DND-41 (cell line): Measurements from ENCODE around the gene HIC1.

Source experiments
- EZH2 ChIP-seq: IDR thresholded peaks from 3 replicates; pipeline ENCODE4 v1.6.1; 2012; ENCODE audit warnings: borderline replicate concordance, low read depth, mild to moderate bottlenecking, moderate library complexity, low read length, inconsistent platforms; ENCODE audit not compliant: severe bottlenecking
- TF ChIP-seq, protein P1 (sequence below): IDR thresholded peaks from 2 replicates; pipeline ENCODE4 v1.5.1; 2012; ENCODE audit warnings: borderline replicate concordance, low read length, moderate library complexity, mild to moderate bottlenecking; ENCODE audit not compliant: poor library complexity, severe bottlenecking; ENCODE audit errors: extremely low read depth

DNA sequence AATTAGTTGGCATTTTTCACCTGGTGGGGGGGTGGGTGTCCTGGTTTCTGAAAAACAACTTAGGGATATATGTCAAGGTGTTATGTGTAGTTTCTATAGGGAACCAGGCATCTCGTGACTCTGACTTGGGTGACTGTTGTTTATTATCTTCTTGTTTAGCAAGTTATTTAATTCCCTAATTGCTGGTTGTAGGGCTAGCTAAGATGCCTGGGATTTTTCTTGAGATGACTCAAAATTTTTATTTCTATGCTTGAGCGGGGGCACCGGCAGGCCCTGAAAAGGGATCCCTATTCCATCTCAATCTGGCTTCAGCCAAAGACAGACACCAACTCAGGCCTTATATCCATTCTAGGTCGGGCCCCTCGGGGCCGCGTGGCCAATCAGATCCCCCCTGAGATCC is 21.8 kb upstream of the HIC1 start:
- TF ChIP-seq, protein P1, sequence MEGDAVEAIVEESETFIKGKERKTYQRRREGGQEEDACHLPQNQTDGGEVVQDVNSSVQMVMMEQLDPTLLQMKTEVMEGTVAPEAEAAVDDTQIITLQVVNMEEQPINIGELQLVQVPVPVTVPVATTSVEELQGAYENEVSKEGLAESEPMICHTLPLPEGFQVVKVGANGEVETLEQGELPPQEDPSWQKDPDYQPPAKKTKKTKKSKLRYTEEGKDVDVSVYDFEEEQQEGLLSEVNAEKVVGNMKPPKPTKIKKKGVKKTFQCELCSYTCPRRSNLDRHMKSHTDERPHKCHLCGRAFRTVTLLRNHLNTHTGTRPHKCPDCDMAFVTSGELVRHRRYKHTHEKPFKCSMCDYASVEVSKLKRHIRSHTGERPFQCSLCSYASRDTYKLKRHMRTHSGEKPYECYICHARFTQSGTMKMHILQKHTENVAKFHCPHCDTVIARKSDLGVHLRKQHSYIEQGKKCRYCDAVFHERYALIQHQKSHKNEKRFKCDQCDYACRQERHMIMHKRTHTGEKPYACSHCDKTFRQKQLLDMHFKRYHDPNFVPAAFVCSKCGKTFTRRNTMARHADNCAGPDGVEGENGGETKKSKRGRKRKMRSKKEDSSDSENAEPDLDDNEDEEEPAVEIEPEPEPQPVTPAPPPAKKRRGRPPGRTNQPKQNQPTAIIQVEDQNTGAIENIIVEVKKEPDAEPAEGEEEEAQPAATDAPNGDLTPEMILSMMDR = no peak
- no peak for TF ChIP-seq EZH2
